GM12878 (cell line): ENCODE data around the gene ZNF582. TPM values are rescaled to one million over a fixed set of nuclear protein-coding genes. Genes with fewer than 3 reads are reported as not detected.

Experiments
- EZH2 ChIP-seq: IDR thresholded peaks from 2 replicates; pipeline ENCODE4 v1.6.1; 2012; ENCODE audit warnings: low read depth, mild to moderate bottlenecking, control low read depth, inconsistent platforms, low read length, borderline replicate concordance; ENCODE audit not compliant: control insufficient read depth
- MTA2 ChIP-seq: fragments of 450-650 bp; IDR thresholded peaks from 2 replicates; pipeline ENCODE4 v1.6.1; 2016; ENCODE audit warnings: low read depth, mild to moderate bottlenecking, moderate library complexity
- RUNX3 ChIP-seq: IDR thresholded peaks from 2 replicates; pipeline ENCODE4 v1.6.1; 2012; ENCODE audit warnings: low read length, inconsistent platforms
- SMAD5 ChIP-seq: IDR thresholded peaks from 2 replicates; pipeline ENCODE4 v1.6.1; 2016; ENCODE audit warnings: antibody characterized with exemption, low read depth
- SMARCA5 ChIP-seq: fragments of 450-650 bp; IDR thresholded peaks from 2 replicates; pipeline ENCODE4 v1.6.1; 2017; ENCODE audit warnings: mild to moderate bottlenecking
- ZBTB40 ChIP-seq: fragments of 450-650 bp; IDR thresholded peaks from 2 replicates; pipeline ENCODE4 v1.6.1; 2016; ENCODE audit warnings: mild to moderate bottlenecking, moderate library complexity, borderline replicate concordance
- polyA plus RNA-seq, 11 experiments: library from polyadenylated mRNA; depleted of rRNA in 4 of 11; unstranded in 6 of 11; stranded (reverse) in 5 of 11; fragments of >200 nt; fragmentation: Nextera tagmentation in 4 of 11; fragmentation: Illumina TruSeq in 1 of 11; extraction: Ambion mirVana in 4 of 11; extraction: Trizol in 1 of 11; gene quantifications; 1 replicate in 1 of 11; 2 replicates in 10 of 11; pipeline versions ENCODE4 v1.2.1 to v1.2.3, GENCODE V29; 2011 to 2016; ENCODE audit warnings: inconsistent platforms in 2 of 11, missing spikeins in 2 of 11, low read depth in 1 of 11
- total RNA-seq, 4 experiments: library from RNA; depleted of rRNA in 3 of 4; stranded (reverse); fragments of >200 nt in 3 of 4; fragmentation: Illumina TruSeq in 1 of 4; extraction: Trizol in 1 of 4; gene quantifications; 2 replicates each; pipeline versions ENCODE4 v1.2.1 to v1.2.3, GENCODE V29; 2013 to 2021
- TF ChIP-seq, protein P1 (sequence below): fragments of 450-650 bp; IDR thresholded peaks from 2 replicates; pipeline ENCODE4 v1.6.1; 2017; ENCODE audit warnings: mild to moderate bottlenecking, moderate library complexity

Gene ZNF582
- total and polyA plus RNA-seq, 10 of the 15 experiments (the other 5 are each of a cell fraction or from before 2014, with no cell fraction given): 0.37 to 1.4 (median 0.85) TPM; not detected in 1

DNA sequence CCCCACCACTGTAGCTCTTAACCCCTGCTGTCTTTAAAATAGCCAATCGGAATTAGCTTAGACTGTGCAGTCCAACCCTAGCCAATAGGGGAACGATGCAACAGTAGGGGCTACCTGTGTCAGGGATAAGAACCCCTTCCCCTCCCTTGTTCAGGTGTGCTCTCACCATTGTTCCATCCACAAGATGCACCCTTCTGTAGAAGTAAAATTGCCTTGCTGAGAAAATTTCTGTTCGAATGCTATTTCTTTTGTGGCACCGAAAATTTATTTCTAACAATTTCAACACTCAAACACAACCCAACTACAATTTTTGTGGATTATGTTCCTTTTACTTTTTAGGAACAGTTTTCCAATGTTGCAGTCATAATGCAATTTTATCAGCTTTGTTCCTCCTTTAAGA, 7.2 kb upstream of the ZNF582 start (continued):
- no peak for TF ChIP-seq ZBTB40
- no peak for TF ChIP-seq RUNX3
- TF ChIP-seq, protein P1, sequence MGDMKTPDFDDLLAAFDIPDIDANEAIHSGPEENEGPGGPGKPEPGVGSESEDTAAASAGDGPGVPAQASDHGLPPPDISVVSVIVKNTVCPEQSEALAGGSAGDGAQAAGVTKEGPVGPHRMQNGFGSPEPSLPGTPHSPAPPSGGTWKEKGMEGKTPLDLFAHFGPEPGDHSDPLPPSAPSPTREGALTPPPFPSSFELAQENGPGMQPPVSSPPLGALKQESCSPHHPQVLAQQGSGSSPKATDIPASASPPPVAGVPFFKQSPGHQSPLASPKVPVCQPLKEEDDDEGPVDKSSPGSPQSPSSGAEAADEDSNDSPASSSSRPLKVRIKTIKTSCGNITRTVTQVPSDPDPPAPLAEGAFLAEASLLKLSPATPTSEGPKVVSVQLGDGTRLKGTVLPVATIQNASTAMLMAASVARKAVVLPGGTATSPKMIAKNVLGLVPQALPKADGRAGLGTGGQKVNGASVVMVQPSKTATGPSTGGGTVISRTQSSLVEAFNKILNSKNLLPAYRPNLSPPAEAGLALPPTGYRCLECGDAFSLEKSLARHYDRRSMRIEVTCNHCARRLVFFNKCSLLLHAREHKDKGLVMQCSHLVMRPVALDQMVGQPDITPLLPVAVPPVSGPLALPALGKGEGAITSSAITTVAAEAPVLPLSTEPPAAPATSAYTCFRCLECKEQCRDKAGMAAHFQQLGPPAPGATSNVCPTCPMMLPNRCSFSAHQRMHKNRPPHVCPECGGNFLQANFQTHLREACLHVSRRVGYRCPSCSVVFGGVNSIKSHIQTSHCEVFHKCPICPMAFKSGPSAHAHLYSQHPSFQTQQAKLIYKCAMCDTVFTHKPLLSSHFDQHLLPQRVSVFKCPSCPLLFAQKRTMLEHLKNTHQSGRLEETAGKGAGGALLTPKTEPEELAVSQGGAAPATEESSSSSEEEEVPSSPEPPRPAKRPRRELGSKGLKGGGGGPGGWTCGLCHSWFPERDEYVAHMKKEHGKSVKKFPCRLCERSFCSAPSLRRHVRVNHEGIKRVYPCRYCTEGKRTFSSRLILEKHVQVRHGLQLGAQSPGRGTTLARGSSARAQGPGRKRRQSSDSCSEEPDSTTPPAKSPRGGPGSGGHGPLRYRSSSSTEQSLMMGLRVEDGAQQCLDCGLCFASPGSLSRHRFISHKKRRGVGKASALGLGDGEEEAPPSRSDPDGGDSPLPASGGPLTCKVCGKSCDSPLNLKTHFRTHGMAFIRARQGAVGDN: no peak
- TF ChIP-seq SMARCA5: no peak
- no peak for TF ChIP-seq EZH2
- no peak for TF ChIP-seq MTA2
- no peak for TF ChIP-seq SMAD5
